HepG2 (cell line): Measurements from ENCODE around the gene FAM43B. TPM values are rescaled to one million over a fixed set of nuclear protein-coding genes. Genes with fewer than 3 reads are reported as not detected.

Experiments used
- ERF ChIP-seq: IDR thresholded peaks from 2 replicates; pipeline ENCODE4 v1.6.1; 2018; ENCODE audit warnings: missing biosample characterization, missing genetic modification reagents
- FOXA3 ChIP-seq: IDR thresholded peaks from 2 replicates; pipeline ENCODE4 v1.6.1; 2016; ENCODE audit warnings: missing genetic modification reagents, missing compliant biosample characterization
- HBP1 ChIP-seq: IDR thresholded peaks from 2 replicates; pipeline ENCODE4 v1.6.1; 2016; ENCODE audit warnings: low read depth, control low read depth
- HNF1B ChIP-seq: sonication (generic); formaldehyde crosslinking; IDR thresholded peaks from 2 replicates; pipeline ENCODE4 v1.5.1; 2020; ENCODE audit warnings: mild to moderate bottlenecking, moderate library complexity, missing genetic modification reagents
- MIXL1 ChIP-seq: IDR thresholded peaks from 2 replicates; pipeline ENCODE4 v1.6.1; 2016
- SNAI1 ChIP-seq: sonication (generic); formaldehyde crosslinking; IDR thresholded peaks from 2 replicates; pipeline ENCODE4 v1.5.0; 2020; ENCODE audit warnings: mild to moderate bottlenecking, missing genetic modification reagents, borderline replicate concordance
- TEAD3 ChIP-seq: optimal IDR thresholded peaks from 2 replicates; pipeline ENCODE3; 2016; ENCODE audit warnings: borderline replicate concordance
- TMF1 ChIP-seq: sonication (generic); formaldehyde crosslinking; IDR thresholded peaks from 2 replicates; pipeline ENCODE4 v1.8.1; 2022; ENCODE audit warnings: low read depth, missing genetic modification reagents
- XRCC5 ChIP-seq: fragments of 200-400 bp; formaldehyde crosslinking; optimal IDR thresholded peaks from 2 replicates; pipeline ENCODE3; 2017; ENCODE audit warnings: mild to moderate bottlenecking, low read length
- ZBTB38 ChIP-seq: sonication (generic); formaldehyde crosslinking; IDR thresholded peaks from 2 replicates; pipeline ENCODE4 v1.5.1; 2020; ENCODE audit warnings: mild to moderate bottlenecking, missing genetic modification reagents
- ZNF773 ChIP-seq: sonication (generic); formaldehyde crosslinking; IDR thresholded peaks from 2 replicates; pipeline ENCODE4 v1.4.0; 2020; ENCODE audit warnings: missing genetic modification reagents, borderline replicate concordance
- ZNF781 ChIP-seq: sonication (generic); formaldehyde crosslinking; IDR thresholded peaks from 2 replicates; pipeline ENCODE4 v1.5.1; 2020; ENCODE audit warnings: borderline replicate concordance, mild to moderate bottlenecking, missing genetic modification reagents; ENCODE audit errors: not compliant biosample characterization
- polyA plus RNA-seq, 8 experiments: library from polyadenylated mRNA; depleted of rRNA in 3 of 8; stranded (reverse) in 7 of 8; unstranded in 1 of 8; fragments of >200 nt; fragmentation: Illumina TruSeq in 4 of 8; extraction: Trizol in 4 of 8; gene quantifications; 2 replicates each; pipeline versions ENCODE4 v1.2.1 to v1.2.3, GENCODE V29; 2011 to 2016; ENCODE audit warnings: low read depth in 4 of 8, missing spikeins in 1 of 8, mixed read lengths in 1 of 8; ENCODE audit not compliant: insufficient read depth in 1 of 8
- total RNA-seq, 5 experiments: library from RNA; depleted of rRNA; stranded (reverse); fragments of >200 nt; fragmentation: Illumina TruSeq; extraction: Trizol; gene quantifications; 2 replicates each; pipeline ENCODE4 v1.2.3, GENCODE V29; 2016; ENCODE audit warnings: low read depth in 1 of 5

FAM43B gene
- total and polyA plus RNA-seq, 2 of the 13 experiments (the other 11 are each of a cell fraction or from before 2014, with no cell fraction given): 0.63 to 3.7 TPM

DNA sequence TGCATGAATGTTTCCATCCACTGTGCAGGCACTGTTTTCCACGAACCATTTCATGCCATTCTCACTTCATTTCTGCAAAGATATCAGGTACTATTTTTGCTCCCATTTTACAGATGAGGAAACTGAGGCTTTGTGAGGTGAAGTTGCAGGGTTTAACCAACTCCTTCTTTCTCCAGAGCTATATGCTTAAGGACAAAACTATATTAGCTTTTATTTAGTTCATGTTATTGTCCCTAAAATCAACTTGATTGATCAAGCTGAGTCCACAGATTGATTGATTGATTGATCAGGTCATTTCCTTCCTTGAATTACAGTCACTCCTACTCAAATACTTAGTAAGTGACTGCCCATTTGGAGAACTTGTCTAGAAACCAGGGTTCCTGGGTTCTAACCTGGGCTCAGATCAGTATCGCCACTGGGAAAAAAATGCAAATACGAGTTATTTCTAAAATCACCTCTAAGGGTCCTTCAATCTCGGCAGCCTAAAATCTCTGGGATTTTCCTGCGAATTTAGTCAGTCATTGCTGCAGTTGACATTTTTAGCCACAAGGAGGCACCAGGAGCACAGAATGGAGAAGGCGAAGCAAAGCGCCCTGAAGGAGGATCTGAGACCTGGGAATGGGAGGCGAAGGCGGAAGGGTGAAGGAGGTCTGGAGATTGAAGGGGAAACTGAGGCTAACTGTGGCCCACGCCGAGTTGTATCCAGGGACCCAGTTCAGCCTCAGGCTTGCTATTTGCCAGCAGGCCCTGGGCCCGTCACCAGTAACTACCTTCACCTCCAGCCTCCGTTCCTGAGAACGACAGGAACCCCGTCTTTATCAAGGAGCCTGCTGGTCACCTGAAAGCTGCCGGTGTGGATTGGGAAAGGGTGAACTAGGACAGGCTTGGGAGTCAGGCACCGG lies 30.2 kb upstream of the FAM43B start (continued):
- TF ChIP-seq TEAD3 (CRISPR knock-in tag): peak; percentile 16
- no peak for TF ChIP-seq HBP1
- TF ChIP-seq HNF1B (CRISPR knock-in tag): 0 out of 2 replicates have a peak, but pooled peaks have one; percentile 38
- TF ChIP-seq XRCC5: peak; percentile 52
- 0 out of 2 replicates have a peak, but pooled peaks have one; percentile 39 for TF ChIP-seq MIXL1
- TF ChIP-seq SNAI1 (CRISPR knock-in tag): no peak
- TF ChIP-seq ERF (CRISPR knock-in tag): 0 out of 2 replicates have a peak, but pooled peaks have one; percentile 31
- TF ChIP-seq ZNF781: no peak
- TF ChIP-seq ZNF773 (CRISPR knock-in tag): no peak
- TF ChIP-seq TMF1 (CRISPR knock-in tag): no peak
- 0 out of 2 replicates have a peak, but pooled peaks have one; percentile 17 for TF ChIP-seq FOXA3
- 0 out of 2 replicates have a peak, but pooled peaks have one; percentile 17 for TF ChIP-seq ZBTB38 (CRISPR knock-in tag)
